Activated effector memory CD4-positive, alpha-beta T cell treated with anti-CD3 and anti-CD28 coated beads, Interleukin-2, amount 50 U/mL, for 16 hours (primary cell): ENCODE data around the gene PKM.
A peak's percentile ranks its signal among the peaks of the same experiment; 100 is the strongest.
"Not testable (repeated sequence)": the region's sequence is repeated elsewhere in the genome, so short reads cannot be mapped to it uniquely, and the experiment has no call there.

Source experiments
- DNase-seq: peaks from one replicate; pipeline ENCODE4 v3.0.0-alpha.2; 2020

PKM gene

GRCh38 chr15:72174551-72175165 lies 56.3 kb downstream of the PKM start:
- no peak for DNase-seq

DNA sequence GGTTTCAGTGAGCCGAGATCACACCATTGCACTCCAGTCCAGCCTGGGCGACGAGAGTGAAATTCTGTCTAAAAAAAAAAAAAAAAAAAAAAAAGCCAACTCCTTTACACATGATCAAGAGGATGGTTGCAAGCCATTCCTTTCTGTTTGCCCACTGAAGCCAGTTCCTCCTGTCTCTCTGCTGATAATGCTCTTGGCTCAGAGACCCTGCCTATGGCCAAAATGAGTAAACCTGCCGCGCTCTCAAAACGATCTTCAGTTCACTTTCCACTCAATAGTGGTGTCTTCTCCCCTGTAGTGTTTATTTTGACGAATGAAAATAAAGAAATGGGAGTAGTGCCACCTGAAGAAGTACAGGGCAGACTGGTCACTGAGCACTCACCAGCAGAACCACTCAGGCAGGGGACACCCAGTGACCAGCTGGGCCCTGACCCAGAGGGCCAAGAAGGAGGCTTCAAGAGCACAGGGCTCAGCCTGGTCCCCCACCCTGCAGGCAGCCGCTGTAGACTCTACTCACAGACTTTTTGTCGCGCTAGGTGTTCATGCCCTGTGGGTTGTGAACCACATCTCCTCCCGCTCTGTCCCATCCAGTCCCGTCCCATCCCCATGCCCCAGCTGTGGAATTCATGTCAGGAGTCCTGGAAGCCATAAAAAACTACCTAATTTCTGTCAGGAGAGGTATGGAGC lies 57.0 kb downstream of the PKM start:
- no peak for DNase-seq

GRCh38 chr15:72173401-72173800 lies 57.6 kb downstream of the PKM start:
- no peak for DNase-seq

DNA sequence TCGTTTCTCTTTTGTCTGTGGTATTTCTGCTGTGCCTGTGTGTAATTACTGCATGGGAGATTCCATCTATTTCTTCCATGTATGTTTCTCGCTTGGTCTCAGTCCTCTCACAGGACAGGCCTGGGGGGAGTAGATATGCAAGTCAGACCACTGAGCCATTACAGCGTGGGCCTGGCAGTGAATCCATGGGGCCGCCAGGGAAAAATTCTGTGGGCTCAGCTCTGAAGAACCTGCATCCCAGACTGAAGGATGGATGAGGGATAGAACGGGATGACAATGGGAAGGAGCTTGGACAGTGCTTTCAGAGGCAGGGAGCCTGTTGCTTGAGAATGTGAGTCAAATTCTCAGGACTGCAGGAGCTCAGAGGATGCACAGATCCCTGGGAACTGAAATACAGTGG lies 58.2 kb downstream of the PKM start:
- DNase-seq = no peak

DNA sequence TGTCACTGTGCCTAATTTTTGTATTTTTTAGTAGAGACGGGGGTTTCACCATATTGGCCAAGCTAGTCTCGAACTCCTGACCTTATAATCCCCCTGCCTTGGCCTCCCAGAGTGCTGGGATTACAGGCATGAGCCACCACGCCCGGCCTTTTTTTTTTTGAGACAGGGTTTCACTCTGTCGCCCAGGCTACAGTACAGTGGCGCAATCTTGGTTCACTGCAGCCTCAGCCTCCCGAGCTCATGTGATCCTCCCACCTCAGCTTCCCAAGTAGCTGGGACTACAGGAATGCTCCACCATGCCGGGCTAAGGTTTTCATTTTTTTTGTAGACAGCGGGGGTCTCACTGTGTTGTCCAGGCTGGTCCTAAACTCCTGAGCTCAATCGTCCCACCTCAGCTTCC lies 59.0 kb downstream of the PKM start:
- DNase-seq = not testable (repeated sequence)

GRCh38 chr15:72170691-72171090 lies 60.3 kb downstream of the PKM start:
- no peak for DNase-seq

DNA sequence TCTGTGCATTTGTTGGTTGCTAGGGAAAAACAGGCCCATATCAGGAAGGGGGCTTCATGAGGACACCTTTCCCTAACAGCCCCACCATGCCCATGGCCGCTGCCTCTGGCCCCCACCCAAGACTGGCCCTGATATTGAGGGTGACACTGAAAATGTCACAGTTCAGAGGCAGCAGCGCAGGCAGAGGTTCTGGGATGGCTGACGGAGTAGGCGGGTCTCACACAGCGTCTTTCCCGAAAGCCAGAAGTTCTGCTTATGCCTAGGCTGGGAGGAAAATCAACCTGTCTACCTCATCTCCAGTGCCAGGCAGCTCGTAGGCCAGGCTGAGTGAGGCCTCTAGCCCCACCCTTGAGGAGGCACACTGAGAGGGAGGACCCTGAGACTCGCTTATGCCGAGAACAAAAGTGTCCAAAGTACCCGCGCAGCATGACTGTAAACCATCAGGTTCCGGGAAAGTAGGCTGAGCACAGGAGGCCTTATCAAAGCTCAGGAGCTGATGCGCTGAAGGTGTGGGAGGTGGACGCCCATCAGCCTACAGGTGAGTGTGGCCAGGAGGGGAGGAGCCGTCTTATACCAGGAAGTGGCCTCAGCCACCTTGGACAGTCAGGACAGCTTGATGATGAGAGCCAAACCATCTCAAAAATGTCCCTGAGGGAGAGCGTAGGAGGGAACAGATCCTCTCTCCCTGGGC lies 60.9 kb downstream of the PKM start:
- no peak for DNase-seq

- no peak for DNase-seq
These were observed 61.6 kb downstream of the PKM start for GRCh38 chr15:72169236-72169920.

DNA sequence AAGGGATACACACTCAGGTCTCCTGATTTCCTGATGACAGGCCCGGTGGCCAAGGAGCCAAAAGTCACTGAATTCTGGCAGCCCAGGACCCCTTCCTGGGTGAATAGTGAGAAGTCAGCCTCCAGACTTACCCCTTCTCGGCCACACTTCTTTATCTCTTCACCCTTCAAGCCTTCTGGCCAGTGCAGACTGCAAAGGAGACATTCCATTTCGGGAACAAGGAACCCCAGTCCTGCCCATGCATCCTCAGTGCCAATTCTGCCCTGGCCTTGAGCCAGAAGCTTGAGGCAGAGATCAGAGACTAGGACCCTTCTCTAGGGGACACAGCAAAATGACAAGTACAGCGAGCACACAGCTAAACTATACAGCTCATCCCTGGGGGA lies 62.2 kb downstream of the PKM start:
- DNase-seq = no peak

DNA sequence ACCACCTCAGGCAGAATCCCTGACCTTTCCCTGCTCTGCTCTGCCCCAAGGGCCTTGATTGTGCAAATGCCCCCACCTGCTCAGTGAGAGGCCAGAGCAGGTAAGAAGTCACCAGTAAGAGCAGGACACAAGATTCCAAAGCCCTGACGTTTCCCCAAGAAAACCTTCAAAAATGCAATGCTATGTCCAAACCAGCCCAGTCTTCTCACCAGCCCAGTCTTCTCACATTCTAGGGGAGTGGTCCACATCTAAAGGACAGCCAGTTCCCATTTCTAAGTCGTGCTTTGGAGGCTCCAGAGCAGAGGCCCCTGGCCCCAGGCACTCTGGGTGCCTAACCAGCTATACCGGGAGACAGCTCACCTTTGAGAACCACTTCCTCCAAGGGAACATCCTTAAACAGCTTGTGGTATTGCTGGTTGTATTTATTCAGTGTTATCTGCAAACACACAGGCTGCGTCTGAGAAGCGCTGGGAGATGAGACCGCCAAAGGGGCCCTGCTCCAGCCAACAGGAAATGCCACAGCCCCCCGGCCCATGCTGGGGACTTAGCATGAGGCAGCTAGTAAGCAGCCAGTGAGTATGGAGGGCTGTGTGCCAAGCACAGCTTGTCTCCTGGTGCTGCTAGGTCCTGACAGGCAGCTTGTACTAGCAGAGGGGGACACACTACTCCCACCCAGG lies 62.7 kb downstream of the PKM start:
- no peak for DNase-seq

- no peak for DNase-seq
These were observed 63.5 kb downstream of the PKM start for GRCh38 chr15:72167445-72167844.

GRCh38 chr15:72166716-72167417 lies 64.1 kb downstream of the PKM start:
- no peak for DNase-seq

- no peak for DNase-seq
These were observed 67.3 kb downstream of the PKM start for GRCh38 chr15:72163719-72164118.

GRCh38 chr15:72162569-72162968 lies 68.4 kb downstream of the PKM start:
- DNase-seq = no peak

GRCh38 chr15:72161361-72162132 lies 69.4 kb downstream of the PKM start:
- no peak for DNase-seq

- no peak for DNase-seq
These were observed 70.2 kb downstream of the PKM start for GRCh38 chr15:72160696-72161245.

GRCh38 chr15:72156928-72157327 lies 74.1 kb downstream of the PKM start:
- DNase-seq = no peak

- peak; percentile 92 for DNase-seq
These were observed 75.1 kb downstream of the PKM start for GRCh38 chr15:72155635-72156616.

- no peak for DNase-seq
These were observed 75.9 kb downstream of the PKM start for GRCh38 chr15:72155003-72155621.

- DNase-seq = no peak
These were observed 76.7 kb downstream of the PKM start for GRCh38 chr15:72154316-72154715.
